Activated naive CD8-positive, alpha-beta T cell treated with anti-CD3 and anti-CD28 coated beads, Interleukin-2, amount 10 ng/mL, durations not matched to agents 7 days and 5 days (primary cell): Measurements from ENCODE around the gene CTXN2. TPM values are rescaled to one million over a fixed set of nuclear protein-coding genes. Genes with fewer than 3 reads are reported as not detected.

ENCODE experiments used
- ATAC-seq: fragments of 150-1000 bp; cut with Tn5 transposase; one replicate; pipeline ENCODE4 v1.10.0; 2021; ENCODE audit warnings: low read depth, moderate library complexity
- POLR2A ChIA-PET: fragments of 350-600 bp; sonication (Branson Sonifier 250); formaldehyde crosslinking; loops from one replicate; lab custom pipeline; 2021; ENCODE audit warnings: antibody characterized with exemption; lab: Charles Lee
- DNase-seq: peaks from one replicate; pipeline ENCODE4 v3.0.0; 2021
- H3K27ac Mint-ChIP-seq: one replicate; pipeline ENCODE4 v1.8.0; 2022; ENCODE audit warnings: mild to moderate bottlenecking, mixed read lengths
- H3K27me3 Mint-ChIP-seq: one replicate; pipeline ENCODE4 v1.8.0; 2022; ENCODE audit warnings: mild to moderate bottlenecking, moderate library complexity, mixed read lengths
- H3K36me3 Mint-ChIP-seq: one replicate; pipeline ENCODE4 v1.8.0; 2021; ENCODE audit warnings: mild to moderate bottlenecking, mixed read lengths
- H3K4me1 Mint-ChIP-seq: one replicate; pipeline ENCODE4 v1.8.0; 2021; ENCODE audit warnings: mixed read lengths
- H3K4me3 Mint-ChIP-seq: one replicate; pipeline ENCODE4 v1.8.0; 2022; ENCODE audit warnings: mild to moderate bottlenecking, moderate library complexity, mixed read lengths
- H3K9me3 Mint-ChIP-seq: one replicate; pipeline ENCODE4 v1.8.0; 2021; ENCODE audit warnings: mixed read lengths
- total RNA-seq, 2 experiments: library from RNA; stranded (reverse); gene quantifications; one replicate each; pipeline ENCODE4 v1.2.3, GENCODE V29; 2021

Gene CTXN2
- total RNA-seq, 2 experiments from 2014 or later, result not detected

DNA sequence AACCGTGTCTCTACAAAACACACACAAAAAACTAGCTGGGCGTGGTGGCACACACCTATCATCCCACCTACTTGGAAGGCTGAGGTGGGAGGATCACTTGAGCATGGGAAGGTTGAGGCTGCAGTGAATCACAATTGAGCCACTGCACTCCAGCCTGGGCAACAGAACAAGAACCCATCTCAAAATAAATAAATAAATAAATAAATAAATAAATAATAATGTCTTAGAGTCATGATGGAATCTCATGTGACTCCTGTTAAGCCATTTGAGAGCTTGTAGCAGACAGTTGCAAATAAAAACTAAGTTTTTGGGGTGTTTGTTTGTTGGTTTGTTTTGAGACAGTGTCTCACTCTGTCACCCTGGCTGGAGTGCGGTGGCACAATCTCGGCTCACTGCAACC, 47.9 kb downstream of the CTXN2 start:
- no peak overlapping the region for H3K27ac Mint-ChIP-seq
- H3K27me3 Mint-ChIP-seq, result peaks cover 4% of the 10 kb centered on the region
- H3K4me1 Mint-ChIP-seq, result no peaks in the 10 kb centered on the region
- DNase-seq, result no peak
- POLR2A ChIA-PET, result no interaction called here
- no peaks in the 10 kb centered on the region for H3K9me3 Mint-ChIP-seq
- ATAC-seq, result no peak
- H3K36me3 Mint-ChIP-seq, result no peaks in the 10 kb centered on the region
- H3K4me3 Mint-ChIP-seq, result no peak overlapping the region

DNA sequence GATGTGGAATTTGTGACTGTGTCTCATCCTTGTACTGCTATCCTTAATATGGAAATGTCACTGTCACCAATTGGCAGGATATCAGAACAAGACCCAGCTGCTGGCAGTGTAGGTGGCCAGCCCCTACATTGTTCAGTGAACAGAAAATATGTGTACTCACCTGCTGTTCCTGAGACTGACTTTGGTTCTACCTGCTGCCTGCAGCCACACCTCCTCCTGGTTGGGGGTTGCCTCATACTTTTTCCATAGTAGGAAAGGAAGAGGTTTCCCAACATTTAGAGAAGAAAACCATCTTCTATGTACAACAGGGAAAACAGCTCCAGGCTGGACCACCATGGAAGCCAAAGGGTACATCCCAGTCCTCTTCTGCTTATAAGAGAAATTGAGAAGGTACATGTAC, 50.5 kb downstream of the CTXN2 start:
- no peak overlapping the region for H3K4me3 Mint-ChIP-seq
- POLR2A ChIA-PET, result no interaction called here
- H3K9me3 Mint-ChIP-seq, result no peaks in the 10 kb centered on the region
- ATAC-seq (no peak), DNase-seq (no peak)
- peaks cover 6% of the 10 kb centered on the region for H3K27me3 Mint-ChIP-seq
- no peaks in the 10 kb centered on the region for H3K4me1 Mint-ChIP-seq
- no peak overlapping the region for H3K27ac Mint-ChIP-seq
- no peaks in the 10 kb centered on the region for H3K36me3 Mint-ChIP-seq

DNA sequence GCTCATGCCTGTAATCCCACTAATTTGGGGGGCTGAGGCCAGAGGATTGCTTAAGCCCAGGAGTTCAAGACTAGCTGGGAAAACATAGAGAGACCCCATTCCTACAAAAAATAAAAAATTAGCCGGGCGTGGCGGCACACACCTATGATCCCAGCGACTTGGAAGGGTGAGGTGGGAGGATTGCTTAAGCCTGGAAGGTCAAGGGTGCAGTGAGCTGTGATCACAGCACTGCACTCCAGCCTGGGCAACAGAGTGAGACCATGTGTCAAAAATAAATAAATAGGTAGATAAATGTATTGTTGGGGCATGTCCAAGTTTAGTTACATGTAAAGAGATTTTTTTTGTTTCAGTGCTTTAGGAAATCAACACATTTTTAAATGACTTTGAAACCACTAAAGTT, 51.1 kb downstream of the CTXN2 start:
- H3K27ac Mint-ChIP-seq, result no peak overlapping the region
- POLR2A ChIA-PET, result no interaction called here
- no peak for ATAC-seq

DNA sequence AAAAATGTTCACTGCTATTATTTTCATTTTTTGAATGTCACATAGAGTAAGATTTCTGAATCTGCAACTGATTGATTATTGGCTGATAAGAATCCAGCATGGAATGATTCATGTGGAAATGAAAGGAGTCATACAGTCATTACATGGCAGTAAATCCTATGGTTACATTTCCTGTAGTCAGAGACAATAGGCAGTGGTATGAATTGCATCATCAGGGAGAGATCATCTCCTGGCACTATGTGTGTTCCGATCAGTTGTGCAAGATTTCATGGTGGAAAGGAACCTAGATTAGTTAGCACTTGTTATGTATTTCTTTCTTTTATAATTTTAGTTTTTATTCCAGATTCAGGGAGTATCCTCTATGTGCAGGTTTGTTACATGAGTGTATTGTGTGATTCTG, 53.5 kb downstream of the CTXN2 start:
- Mint-ChIP-seq H3K36me3 (no peaks in the 10 kb centered on the region), H3K4me1 (no peaks in the 10 kb centered on the region), H3K4me3 (no peak overlapping the region), H3K9me3 (no peaks in the 10 kb centered on the region), H3K27me3 (peaks cover 8% of the 10 kb centered on the region), H3K27ac (no peak overlapping the region)
- POLR2A ChIA-PET, result no interaction called here
- ATAC-seq, result no peak
- no peak for DNase-seq

More for the DNA sequence above, 51.1 kb downstream of the CTXN2 start:
- H3K36me3 Mint-ChIP-seq, result no peaks in the 10 kb centered on the region
- peaks cover 6% of the 10 kb centered on the region for H3K27me3 Mint-ChIP-seq
- H3K4me3 Mint-ChIP-seq, result no peak overlapping the region
- no peaks in the 10 kb centered on the region for H3K4me1 Mint-ChIP-seq
- DNase-seq, result no peak
- no peaks in the 10 kb centered on the region for H3K9me3 Mint-ChIP-seq

DNA sequence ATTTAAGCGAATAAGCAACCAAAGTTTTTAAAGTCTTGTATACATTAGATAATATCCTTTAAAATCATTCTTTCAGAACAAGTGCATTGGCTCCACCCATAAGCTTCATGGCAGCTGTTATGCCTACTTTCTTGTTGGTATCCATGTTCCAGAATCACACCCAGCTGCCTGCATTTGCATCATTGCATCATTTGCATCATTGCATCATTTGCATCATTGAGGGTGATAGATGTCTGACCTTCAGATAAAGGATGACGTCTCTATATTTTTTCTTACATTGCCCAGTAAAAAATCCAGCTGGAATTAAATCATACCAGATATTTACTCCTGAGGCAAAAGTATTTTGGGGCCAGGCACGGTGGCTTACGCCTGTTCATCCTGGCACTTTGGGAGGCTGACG, 56.9 kb downstream of the CTXN2 start:
- Mint-ChIP-seq H3K27ac (no peak overlapping the region), H3K36me3 (no peaks in the 10 kb centered on the region), H3K4me3 (no peak overlapping the region), H3K27me3 (peaks cover 6% of the 10 kb centered on the region), H3K9me3 (no peaks in the 10 kb centered on the region), H3K4me1 (peaks cover 2% of the 10 kb centered on the region)
- POLR2A ChIA-PET, result no interaction called here
- ATAC-seq, result no peak
- no peak for DNase-seq

DNA sequence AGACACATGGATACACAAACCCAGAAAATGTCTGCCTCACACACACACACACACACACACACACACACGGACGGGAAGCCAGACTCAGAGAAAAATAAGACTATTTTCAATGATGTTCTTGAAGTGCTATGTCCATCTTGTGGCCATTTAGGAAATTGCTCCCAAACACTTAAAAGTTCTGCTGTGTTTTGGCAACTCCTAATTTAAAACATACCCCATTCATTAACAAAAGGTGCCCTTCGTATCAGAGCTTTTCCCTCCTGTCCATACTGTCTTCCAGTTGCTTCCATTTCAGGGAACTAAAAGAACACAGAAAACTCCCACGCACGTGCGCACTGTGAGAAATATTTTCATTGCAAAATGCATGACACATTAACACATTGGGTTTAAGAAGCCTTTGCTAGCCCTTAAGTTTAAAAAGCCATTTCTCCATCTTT, 59.2 kb downstream of the CTXN2 start:
- peaks cover 5% of the 10 kb centered on the region for H3K27me3 Mint-ChIP-seq

DNA sequence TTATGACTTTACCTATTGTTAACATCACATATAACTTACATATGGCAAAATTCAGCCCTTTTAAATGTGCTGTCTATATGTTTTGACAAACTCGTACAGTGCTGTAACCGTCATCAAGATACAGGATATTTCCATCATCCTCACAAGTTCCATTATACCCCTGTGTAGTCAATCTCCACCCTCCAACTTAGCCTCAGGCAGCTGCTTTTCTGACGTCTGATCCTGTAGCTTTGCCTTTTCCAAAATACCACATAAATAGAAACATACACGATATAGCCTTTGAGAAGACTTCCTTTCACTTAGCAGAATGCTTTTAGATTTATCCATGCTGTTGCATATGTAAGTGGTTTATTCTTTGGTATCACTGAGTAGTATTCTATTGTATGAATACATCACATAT, 61.7 kb downstream of the CTXN2 start:
- DNase-seq, result no peak
- H3K4me3 Mint-ChIP-seq, result no peak overlapping the region
- ATAC-seq, result no peak
- no peaks in the 10 kb centered on the region for H3K36me3 Mint-ChIP-seq
- no peak overlapping the region for H3K27ac Mint-ChIP-seq
- no peaks in the 10 kb centered on the region for H3K9me3 Mint-ChIP-seq
- H3K27me3 Mint-ChIP-seq, result peaks cover 2% of the 10 kb centered on the region
- peaks cover 2% of the 10 kb centered on the region for H3K4me1 Mint-ChIP-seq
- POLR2A ChIA-PET, result no interaction called here

More for the DNA sequence above, 59.2 kb downstream of the CTXN2 start:
- ATAC-seq (no peak), DNase-seq (no peak)
- Mint-ChIP-seq H3K4me3 (no peak overlapping the region), H3K27ac (no peak overlapping the region), H3K36me3 (no peaks in the 10 kb centered on the region), H3K4me1 (peaks cover 2% of the 10 kb centered on the region), H3K9me3 (no peaks in the 10 kb centered on the region)
- POLR2A ChIA-PET, result no interaction called here

Other genes with a start within 250 kb of the CTXN2 start
- gene SLC24A5, start 70.7 kb upstream of the CTXN2 start, total RNA-seq, result not detected
- gene MYEF2, start 13.4 kb upstream of the CTXN2 start, total RNA-seq, result 10 to 100 TPM; 34.5 to 36.5 TPM
- gene SLC12A1, start 14.6 kb downstream of the CTXN2 start, total RNA-seq, result not detected
- 100 to 1,000 TPM; 255 to 262 TPM for gene DUT, start 139.8 kb downstream of the CTXN2 start, total RNA-seq